Kidney capillary endothelial cell (primary cell): Measurements from ENCODE around the gene TMEM117.
"Not testable (repeated sequence)": the region's sequence is repeated elsewhere in the genome, so short reads cannot be mapped to it uniquely, and the experiment has no call there.

Source experiments
- DNase-seq: peaks from one replicate; pipeline ENCODE4 v3.0.0-alpha.2; 2018; ENCODE audit warnings: low spot score

Gene TMEM117

GRCh38 chr12:44224399-44225148, 388.7 kb downstream of the TMEM117 start:
- no peak for DNase-seq

GRCh38 chr12:44225149-44225510, 389.2 kb downstream of the TMEM117 start:
- DNase-seq, result no peak

GRCh38 chr12:44227616-44228015, 391.7 kb downstream of the TMEM117 start:
- DNase-seq, result no peak

- no peak for DNase-seq
Observed at GRCh38 chr12:44229846-44230245, 394.0 kb downstream of the TMEM117 start.

GRCh38 chr12:44235674-44236073, 399.8 kb downstream of the TMEM117 start:
- DNase-seq, result no peak

- no peak for DNase-seq
Observed at GRCh38 chr12:44240186-44240585, 404.3 kb downstream of the TMEM117 start.

GRCh38 chr12:44245932-44246331, 410.1 kb downstream of the TMEM117 start:
- no peak for DNase-seq

- no peak for DNase-seq
Observed at GRCh38 chr12:44246482-44247105, 410.7 kb downstream of the TMEM117 start.

- DNase-seq, result no peak
Observed at GRCh38 chr12:44247588-44247987, 411.7 kb downstream of the TMEM117 start.

GRCh38 chr12:44248436-44248835, 412.6 kb downstream of the TMEM117 start:
- no peak for DNase-seq

GRCh38 chr12:44250440-44250839, 414.6 kb downstream of the TMEM117 start:
- DNase-seq, result not testable (repeated sequence)

GRCh38 chr12:44253338-44253856, 417.5 kb downstream of the TMEM117 start:
- no peak for DNase-seq

- no peak for DNase-seq
Observed at GRCh38 chr12:44258246-44258645, 422.4 kb downstream of the TMEM117 start.

GRCh38 chr12:44259890-44260289, 424.0 kb downstream of the TMEM117 start:
- DNase-seq, result no peak

GRCh38 chr12:44260581-44260980, 424.7 kb downstream of the TMEM117 start:
- no peak for DNase-seq

GRCh38 chr12:44285321-44285960, 449.6 kb downstream of the TMEM117 start:
- peak; percentile 27 for DNase-seq

GRCh38 chr12:44286336-44286735, 450.5 kb downstream of the TMEM117 start:
- DNase-seq, result peak; percentile 37

GRCh38 chr12:44286821-44287505, 451.1 kb downstream of the TMEM117 start:
- no peak for DNase-seq

- no peak for DNase-seq
Observed at GRCh38 chr12:44287545-44287944, 451.7 kb downstream of the TMEM117 start.

- no peak for DNase-seq
Observed at GRCh38 chr12:44294649-44295048, 458.8 kb downstream of the TMEM117 start.

- DNase-seq, result no peak
Observed at GRCh38 chr12:44295958-44296623, 460.2 kb downstream of the TMEM117 start.
